WTC11 (cell line): Measurements from ENCODE around the gene MYL4. TPM values are rescaled to one million over a fixed set of nuclear protein-coding genes. Genes with fewer than 3 reads are reported as not detected.

Experiments
- ATAC-seq: fragments of 200-7000 bp; cut with Tn5 transposase; 2 replicates; pipeline ENCODE4 v1.10.0; 2021; ENCODE audit warnings: mild to moderate bottlenecking, moderate library complexity
- CTCF ChIA-PET: fragments of 300-600 bp; sonication (Branson Sonifier 250); formaldehyde crosslinking; loops from one replicate; lab custom pipeline; 2021; ENCODE audit warnings: antibody characterized with exemption; lab: Charles Lee
- POLR2A ChIA-PET: fragments of 350-600 bp; sonication (Branson Sonifier 250); formaldehyde crosslinking; loops from one replicate; lab custom pipeline; 2021; ENCODE audit warnings: antibody characterized with exemption; lab: Charles Lee
- DNase-seq: peaks from one replicate; pipeline ENCODE4 v3.0.0; 2021; ENCODE audit warnings: low spot score
- H3K27ac Mint-ChIP-seq: 2 replicates; pipeline ENCODE4 v1.8.0; 2021; ENCODE audit warnings: mixed read lengths
- H3K27me3 Mint-ChIP-seq: 2 replicates; pipeline ENCODE4 v1.8.0; 2021; ENCODE audit warnings: low read depth, mild to moderate bottlenecking, moderate library complexity, mixed read lengths
- H3K36me3 Mint-ChIP-seq: 2 replicates; pipeline ENCODE4 v1.8.0; 2021; ENCODE audit warnings: mixed read lengths
- H3K4me1 Mint-ChIP-seq: 2 replicates; pipeline ENCODE4 v1.8.0; 2022; ENCODE audit warnings: mixed read lengths
- H3K4me3 Mint-ChIP-seq: 2 replicates; pipeline ENCODE4 v1.8.0; 2021; ENCODE audit warnings: mild to moderate bottlenecking, moderate library complexity, mixed read lengths
- H3K9me3 Mint-ChIP-seq: 2 replicates; pipeline ENCODE4 v1.8.0; 2021; ENCODE audit warnings: mixed read lengths
- CREB1 ChIP-seq: sonication (generic); formaldehyde crosslinking; IDR thresholded peaks from 2 replicates; pipeline ENCODE4 v1.8.0; 2023; ENCODE audit warnings: mild to moderate bottlenecking, missing genetic modification reagents
- E2F1 ChIP-seq: sonication (generic); formaldehyde crosslinking; IDR thresholded peaks from 2 replicates; pipeline ENCODE4 v1.8.0; 2022; ENCODE audit warnings: mild to moderate bottlenecking, missing genetic modification reagents
- EMX1 ChIP-seq: fragments of 250-450 bp; sonication (Bioruptor Pico); IDR thresholded peaks from 2 replicates; pipeline ENCODE4 v1.8.0; 2021; ENCODE audit warnings: mild to moderate bottlenecking
- ETV6 ChIP-seq: sonication (generic); formaldehyde crosslinking; IDR thresholded peaks from 2 replicates; pipeline ENCODE4 v1.8.1; 2022; ENCODE audit warnings: mild to moderate bottlenecking, missing genetic modification reagents
- FOXP1 ChIP-seq: sonication (generic); formaldehyde crosslinking; IDR thresholded peaks from 2 replicates; pipeline ENCODE4 v1.8.0; 2022; ENCODE audit warnings: missing genetic modification reagents, mild to moderate bottlenecking, moderate library complexity, borderline replicate concordance
- GTF2I ChIP-seq: fragments of 250-450 bp; sonication (Bioruptor Pico); conservative IDR thresholded peaks from 2 replicates; pipeline ENCODE4 v1.4.0; 2021; ENCODE audit warnings: mild to moderate bottlenecking
- JUN ChIP-seq: sonication (generic); formaldehyde crosslinking; IDR thresholded peaks from 2 replicates; pipeline ENCODE4 v1.8.0; 2023; ENCODE audit warnings: mild to moderate bottlenecking, missing genetic modification reagents
- KAT7 ChIP-seq: sonication (generic); formaldehyde crosslinking; IDR thresholded peaks from 2 replicates; pipeline ENCODE4 v1.8.1; 2023; ENCODE audit warnings: missing genetic modification reagents, mild to moderate bottlenecking, borderline replicate concordance
- NFE2L1 ChIP-seq: sonication (generic); formaldehyde crosslinking; IDR thresholded peaks from 2 replicates; pipeline ENCODE4 v1.8.1; 2023; ENCODE audit warnings: missing genetic modification reagents
- NR3C1 ChIP-seq: sonication (generic); formaldehyde crosslinking; conservative IDR thresholded peaks from 2 replicates; pipeline ENCODE4 v1.8.1; 2023; ENCODE audit warnings: low read depth, mild to moderate bottlenecking, missing genetic modification reagents
- PRRX2 ChIP-seq: fragments of 250-450 bp; sonication (Bioruptor Pico); IDR thresholded peaks from 2 replicates; pipeline ENCODE4 v1.8.0; 2021; ENCODE audit warnings: mild to moderate bottlenecking
- RELA ChIP-seq: sonication (generic); formaldehyde crosslinking; IDR thresholded peaks from 2 replicates; pipeline ENCODE4 v1.8.1; 2022; ENCODE audit warnings: missing genetic modification reagents, mild to moderate bottlenecking, borderline replicate concordance
- TEAD4 ChIP-seq: sonication (generic); formaldehyde crosslinking; IDR thresholded peaks from 2 replicates; pipeline ENCODE4 v1.8.0; 2022; ENCODE audit warnings: mild to moderate bottlenecking, missing genetic modification reagents
- TP53 ChIP-seq: sonication (generic); formaldehyde crosslinking; IDR thresholded peaks from 2 replicates; pipeline ENCODE4 v1.8.1; 2023; ENCODE audit warnings: mild to moderate bottlenecking, missing genetic modification reagents
- ZNF121 ChIP-seq: sonication (generic); formaldehyde crosslinking; IDR thresholded peaks from 2 replicates; pipeline ENCODE4 v1.8.0; 2023; ENCODE audit warnings: missing genetic modification reagents
- ZNF138 ChIP-seq: sonication (generic); formaldehyde crosslinking; conservative IDR thresholded peaks from 2 replicates; pipeline ENCODE4 v1.8.1; 2022; ENCODE audit warnings: mild to moderate bottlenecking, moderate library complexity, missing genetic modification reagents
- ZNF219 ChIP-seq: sonication (generic); formaldehyde crosslinking; IDR thresholded peaks from 2 replicates; pipeline ENCODE4 v1.8.0; 2023; ENCODE audit warnings: missing genetic modification reagents, mild to moderate bottlenecking, borderline replicate concordance
- ZNF317 ChIP-seq: sonication (generic); formaldehyde crosslinking; IDR thresholded peaks from 2 replicates; pipeline ENCODE4 v1.8.1; 2023; ENCODE audit warnings: low read depth, mild to moderate bottlenecking, moderate library complexity, missing genetic modification reagents, borderline replicate concordance
- ZNF396 ChIP-seq: fragments of 250-450 bp; sonication (Bioruptor Pico); IDR thresholded peaks from 2 replicates; pipeline ENCODE4 v1.8.0; 2021; ENCODE audit warnings: mild to moderate bottlenecking, moderate library complexity, borderline replicate concordance
- ZNF423 ChIP-seq: fragments of 250-450 bp; sonication (Bioruptor Pico); IDR thresholded peaks from 2 replicates; pipeline ENCODE4 v2.1.2; 2022; ENCODE audit warnings: mild to moderate bottlenecking, moderate library complexity
- ZNF532 ChIP-seq: fragments of 250-450 bp; sonication (Bioruptor Pico); IDR thresholded peaks from 2 replicates; pipeline ENCODE4 v1.9.0; 2021; ENCODE audit warnings: mild to moderate bottlenecking, borderline replicate concordance
- total RNA-seq: library from RNA; stranded (reverse); gene quantifications from 3 replicates; pipeline ENCODE4 v1.2.3, GENCODE V29; 2021
- TF ChIP-seq, protein P1 (sequence below): sonication (generic); formaldehyde crosslinking; IDR thresholded peaks from 2 replicates; pipeline ENCODE4 v1.8.1; 2023; ENCODE audit warnings: mild to moderate bottlenecking, missing genetic modification reagents, moderate library complexity
- TF ChIP-seq, protein P2 (sequence below): sonication (generic); formaldehyde crosslinking; IDR thresholded peaks from 2 replicates; pipeline ENCODE4 v1.8.0; 2022; ENCODE audit warnings: mild to moderate bottlenecking, missing genetic modification reagents
- TF ChIP-seq, protein P3 (sequence below): sonication (generic); formaldehyde crosslinking; IDR thresholded peaks from 2 replicates; pipeline ENCODE4 v1.8.1; 2023; ENCODE audit warnings: mild to moderate bottlenecking, moderate library complexity, missing genetic modification reagents
- TF ChIP-seq, protein P4 (sequence below): fragments of 250-450 bp; sonication (Bioruptor Pico); conservative IDR thresholded peaks from 2 replicates; pipeline ENCODE4 v1.9.0; 2021; ENCODE audit warnings: mild to moderate bottlenecking
- TF ChIP-seq, protein P5 (sequence below): fragments of 250-450 bp; sonication (Bioruptor Pico); IDR thresholded peaks from 2 replicates; pipeline ENCODE4 v1.9.0; 2021; ENCODE audit warnings: moderate library complexity, mild to moderate bottlenecking, inconsistent platforms, borderline replicate concordance

Gene MYL4
- total RNA-seq, 1 experiment from 2014 or later: 0.50 TPM

DNA sequence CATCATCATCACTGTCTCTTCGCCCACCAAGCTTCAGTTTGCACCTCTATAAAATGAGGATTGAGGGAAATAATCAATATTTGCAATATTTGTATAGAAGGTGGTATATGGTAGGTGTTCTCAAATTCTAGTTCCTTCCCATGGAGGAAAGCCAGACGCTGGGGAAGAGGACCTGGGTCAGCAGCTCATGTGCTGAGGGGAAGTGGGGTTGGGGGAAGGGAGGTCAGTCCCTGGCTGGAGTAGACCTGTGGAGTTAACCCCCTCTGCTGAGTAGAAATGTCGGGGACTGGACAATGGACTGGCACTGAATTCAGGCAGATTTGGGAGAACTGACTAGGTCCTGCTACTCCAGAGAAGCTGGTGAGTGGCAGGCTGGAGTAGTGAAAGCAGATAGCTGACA, 31.7 kb downstream of the MYL4 start:
- Mint-ChIP-seq H3K27me3 (peaks cover under 1% of the 10 kb centered on the region; the same call in 1 of the 2 replicates), H3K9me3 (no peaks in the 10 kb centered on the region), H3K4me3 (no peak overlapping the region), H3K36me3 (no peaks in the 10 kb centered on the region), H3K27ac (no peak overlapping the region), H3K4me1 (0 out of 2 replicates have a peak, but pooled peaks cover 4% of the 10 kb centered on the region)
- ChIA-PET CTCF (interaction anchor here (1.5 kb wide), 1 partner anchor 75 kb away, joined by 4 read pairs; no protein-coding TSS in a partner anchor), POLR2A (no interaction called here)
- TF ChIP-seq ZNF219 (CRISPR knock-in tag) (no peak), FOXP1 (CRISPR knock-in tag) (no peak), PRRX2 (no peak), ETV6 (CRISPR knock-in tag) (no peak), ZNF121 (CRISPR knock-in tag) (no peak), ZNF138 (CRISPR knock-in tag) (no peak), TEAD4 (CRISPR knock-in tag) (no peak), RELA (no peak), CREB1 (no peak), KAT7 (no peak), GTF2I (no peak), NFE2L1 (no peak), TP53 (no peak), ZNF423 (no peak), EMX1 (CRISPR knock-in tag) (no peak), NR3C1 (no peak)
- TF ChIP-seq, protein P1, sequence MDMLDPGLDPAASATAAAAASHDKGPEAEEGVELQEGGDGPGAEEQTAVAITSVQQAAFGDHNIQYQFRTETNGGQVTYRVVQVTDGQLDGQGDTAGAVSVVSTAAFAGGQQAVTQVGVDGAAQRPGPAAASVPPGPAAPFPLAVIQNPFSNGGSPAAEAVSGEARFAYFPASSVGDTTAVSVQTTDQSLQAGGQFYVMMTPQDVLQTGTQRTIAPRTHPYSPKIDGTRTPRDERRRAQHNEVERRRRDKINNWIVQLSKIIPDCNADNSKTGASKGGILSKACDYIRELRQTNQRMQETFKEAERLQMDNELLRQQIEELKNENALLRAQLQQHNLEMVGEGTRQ (CRISPR knock-in tag): no peak
- TF ChIP-seq, protein P2, sequence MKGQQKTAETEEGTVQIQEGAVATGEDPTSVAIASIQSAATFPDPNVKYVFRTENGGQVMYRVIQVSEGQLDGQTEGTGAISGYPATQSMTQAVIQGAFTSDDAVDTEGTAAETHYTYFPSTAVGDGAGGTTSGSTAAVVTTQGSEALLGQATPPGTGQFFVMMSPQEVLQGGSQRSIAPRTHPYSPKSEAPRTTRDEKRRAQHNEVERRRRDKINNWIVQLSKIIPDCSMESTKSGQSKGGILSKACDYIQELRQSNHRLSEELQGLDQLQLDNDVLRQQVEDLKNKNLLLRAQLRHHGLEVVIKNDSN (CRISPR knock-in tag): no peak
- TF ChIP-seq, protein P3, sequence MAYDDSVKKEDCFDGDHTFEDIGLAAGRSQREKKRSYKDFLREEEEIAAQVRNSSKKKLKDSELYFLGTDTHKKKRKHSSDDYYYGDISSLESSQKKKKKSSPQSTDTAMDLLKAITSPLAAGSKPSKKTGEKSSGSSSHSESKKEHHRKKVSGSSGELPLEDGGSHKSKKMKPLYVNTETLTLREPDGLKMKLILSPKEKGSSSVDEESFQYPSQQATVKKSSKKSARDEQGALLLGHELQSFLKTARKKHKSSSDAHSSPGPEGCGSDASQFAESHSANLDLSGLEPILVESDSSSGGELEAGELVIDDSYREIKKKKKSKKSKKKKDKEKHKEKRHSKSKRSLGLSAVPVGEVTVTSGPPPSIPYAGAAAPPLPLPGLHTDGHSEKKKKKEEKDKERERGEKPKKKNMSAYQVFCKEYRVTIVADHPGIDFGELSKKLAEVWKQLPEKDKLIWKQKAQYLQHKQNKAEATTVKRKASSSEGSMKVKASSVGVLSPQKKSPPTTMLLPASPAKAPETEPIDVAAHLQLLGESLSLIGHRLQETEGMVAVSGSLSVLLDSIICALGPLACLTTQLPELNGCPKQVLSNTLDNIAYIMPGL (CRISPR knock-in tag): no peak
- TF ChIP-seq, protein P4, sequence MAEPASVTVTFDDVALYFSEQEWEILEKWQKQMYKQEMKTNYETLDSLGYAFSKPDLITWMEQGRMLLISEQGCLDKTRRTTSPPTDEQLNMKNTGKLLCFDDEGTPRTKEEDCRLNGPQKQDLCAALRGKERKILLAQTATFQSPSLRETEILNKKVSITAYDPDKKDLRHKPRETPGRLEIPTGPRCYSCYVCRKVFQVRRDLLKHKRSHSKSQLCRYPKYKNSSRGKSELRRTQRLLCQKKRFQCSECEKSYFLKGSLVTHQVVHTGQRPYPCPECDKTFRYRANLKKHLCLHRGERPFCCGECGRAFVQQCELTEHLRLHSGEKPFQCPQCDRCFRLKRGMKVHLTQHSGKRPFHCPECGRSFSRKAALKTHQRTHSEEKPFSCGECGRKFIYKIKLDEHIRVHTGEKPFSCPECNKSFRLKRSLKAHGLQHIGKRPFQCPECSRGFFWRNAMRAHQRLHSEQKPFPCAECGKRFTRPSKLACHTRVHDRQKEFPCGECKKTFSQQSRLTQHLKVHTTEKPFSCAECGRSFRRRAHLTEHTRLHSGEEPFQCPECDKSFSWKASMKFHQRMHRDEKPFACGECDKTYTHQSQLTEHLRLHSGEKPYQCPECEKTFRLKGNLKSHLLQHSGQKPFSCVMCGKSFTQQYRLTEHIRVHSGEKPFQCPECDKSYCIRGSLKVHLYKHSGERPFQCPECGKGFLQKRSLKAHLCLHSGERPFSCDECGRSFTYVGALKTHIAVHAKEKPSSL (CRISPR knock-in tag): no peak
- ATAC-seq (no peak), DNase-seq (no peak)

- ChIA-PET POLR2A (interaction anchor here (0.6 kb wide), 1 partner anchor 69 kb away, joined by 3 read pairs; no protein-coding TSS in a partner anchor), CTCF (no interaction called here)
- TF ChIP-seq ZNF532 (CRISPR knock-in tag) (no peak), TEAD4 (CRISPR knock-in tag) (no peak), NR3C1 (no peak), GTF2I (no peak), E2F1 (CRISPR knock-in tag) (no peak), ZNF396 (CRISPR knock-in tag) (no peak), ZNF317 (CRISPR knock-in tag) (no peak), JUN (no peak), PRRX2 (no peak)
- TF ChIP-seq, protein P5, sequence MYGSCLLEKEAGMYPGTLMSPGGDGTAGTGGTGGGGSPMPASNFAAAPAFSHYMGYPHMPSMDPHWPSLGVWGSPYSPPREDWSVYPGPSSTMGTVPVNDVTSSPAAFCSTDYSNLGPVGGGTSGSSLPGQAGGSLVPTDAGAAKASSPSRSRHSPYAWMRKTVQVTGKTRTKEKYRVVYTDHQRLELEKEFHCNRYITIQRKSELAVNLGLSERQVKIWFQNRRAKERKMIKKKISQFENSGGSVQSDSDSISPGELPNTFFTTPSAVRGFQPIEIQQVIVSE (CRISPR knock-in tag): no peak
These were observed 33.5 kb downstream of the MYL4 start for GRCh38 chr17:47242648-47243047.

More at GRCh38 chr17:47242648-47243047, 33.5 kb downstream of the MYL4 start:
- ATAC-seq (no peak), DNase-seq (no peak)
- 0 out of 2 replicates have a peak, but pooled peaks cover 4% of the 10 kb centered on the region for H3K4me1 Mint-ChIP-seq
- H3K27me3 Mint-ChIP-seq: peaks cover 4% of the 10 kb centered on the region; the same call in 1 of the 2 replicates
- no peaks in the 10 kb centered on the region for H3K9me3 Mint-ChIP-seq
- no peak overlapping the region for H3K4me3 Mint-ChIP-seq
- H3K27ac Mint-ChIP-seq: no peak overlapping the region
- H3K36me3 Mint-ChIP-seq: no peaks in the 10 kb centered on the region
